Lower lobe of right lung (tissue), 2 donors: ENCODE measurements around the gene ZMIZ1. TPM values are rescaled to one million over a fixed set of nuclear protein-coding genes. Genes with fewer than 3 reads are reported as not detected.
A peak's percentile ranks its signal among the peaks of the same experiment; 100 is the strongest.

ENCODE experiments used
- ATAC-seq, 2 donors: fragments of 200-7000 bp; cut with Tn5 transposase; one replicate each; pipeline ENCODE4 v1.9.1; 2020 to 2022; ENCODE audit warnings: mild to moderate bottlenecking in 2 of 2, moderate library complexity in 2 of 2
- DNase-seq: peaks from one replicate; pipeline ENCODE4 v3.0.0-alpha.2; 2020
- H3K27ac ChIP-seq: fragments of 200-600 bp; one replicate; pipeline ENCODE4 v1.8.0; 2022
- H3K27me3 ChIP-seq: fragments of 200-600 bp; one replicate; pipeline ENCODE4 v1.8.0; 2022; ENCODE audit warnings: low read depth
- H3K36me3 ChIP-seq: fragments of 200-600 bp; one replicate; pipeline ENCODE4 v1.8.0; 2022; ENCODE audit warnings: mild to moderate bottlenecking
- H3K4me1 ChIP-seq: fragments of 200-600 bp; one replicate; pipeline ENCODE4 v1.8.0; 2022
- H3K4me3 ChIP-seq: fragments of 200-600 bp; one replicate; pipeline ENCODE4 v1.8.0; 2022; ENCODE audit warnings: mild to moderate bottlenecking
- H3K9me3 ChIP-seq: fragments of 200-600 bp; one replicate; pipeline ENCODE4 v1.8.0; 2022
- CTCF ChIP-seq: fragments of 200-600 bp; IDR thresholded peaks from one replicate; pipeline ENCODE4 v1.8.0; 2022; ENCODE audit warnings: antibody characterized with exemption, mild to moderate bottlenecking
- intact Hi-C: fragments of 100-400 bp; cut with DNase I; formaldehyde crosslinking; loops from one replicate; pipeline ENCODE4 v1.11.0; 2022
- total RNA-seq: library from RNA; stranded (reverse); fragmentation: NEBNext Ultra II Directional; extraction: Animal tissue kit (Norgen Biotek cat#: 25700); gene quantifications from one replicate; pipeline ENCODE4 v1.2.1, GENCODE V29; 2021
- donor health status: DM: no; HTN: yes; CAD: no; lungs with severe emphysema.

ZMIZ1 gene
- total RNA-seq, 1 donor from 2014 or later: 102 TPM

GRCh38 chr10:79058899-79059841, 9.6 kb upstream of the ZMIZ1 start:
- no peaks in the 10 kb centered on the region for H3K27me3 ChIP-seq
- peak; percentile 51 for DNase-seq
- H3K4me3 ChIP-seq: no peak overlapping the region
- peak in 1 of 2 donors; percentile 71 for ATAC-seq
- H3K36me3 ChIP-seq: no peaks in the 10 kb centered on the region
- no peaks in the 10 kb centered on the region for H3K9me3 ChIP-seq
- no peak for TF ChIP-seq CTCF
- no peak overlapping the region for H3K27ac ChIP-seq
- intact Hi-C loops: no loop called here
- peaks cover 36% of the 10 kb centered on the region for H3K4me1 ChIP-seq

GRCh38 chr10:79059859-79060379, 8.8 kb upstream of the ZMIZ1 start:
- Histone ChIP-seq H3K4me3 (no peak overlapping the region), H3K36me3 (no peaks in the 10 kb centered on the region), H3K27me3 (no peaks in the 10 kb centered on the region), H3K9me3 (no peaks in the 10 kb centered on the region), H3K27ac (no peak overlapping the region), H3K4me1 (peaks cover 28% of the 10 kb centered on the region)
- DNase-seq (peak; percentile 43), ATAC-seq (peak in 1 of 2 donors; percentile 35)
- no peak for TF ChIP-seq CTCF
- intact Hi-C loops: no loop called here

GRCh38 chr10:79060641-79061255, 8.0 kb upstream of the ZMIZ1 start:
- Histone ChIP-seq H3K4me1 (peaks cover 27% of the 10 kb centered on the region), H3K9me3 (no peaks in the 10 kb centered on the region), H3K36me3 (no peaks in the 10 kb centered on the region), H3K27me3 (no peaks in the 10 kb centered on the region), H3K4me3 (no peak overlapping the region), H3K27ac (no peak overlapping the region)
- intact Hi-C loops: no loop called here
- TF ChIP-seq CTCF: no peak
- DNase-seq (peak; percentile 43), ATAC-seq (no peak)

GRCh38 chr10:79061441-79062315, 7.1 kb upstream of the ZMIZ1 start:
- no peak for ATAC-seq
- Histone ChIP-seq H3K36me3 (no peaks in the 10 kb centered on the region), H3K4me1 (peaks cover 33% of the 10 kb centered on the region), H3K27ac (no peak overlapping the region), H3K4me3 (no peak overlapping the region), H3K27me3 (no peaks in the 10 kb centered on the region), H3K9me3 (no peaks in the 10 kb centered on the region)
- TF ChIP-seq CTCF: no peak
- intact Hi-C loops: no loop called here
- peak; percentile 28 for DNase-seq

GRCh38 chr10:79063071-79063491, 5.7 kb upstream of the ZMIZ1 start:
- intact Hi-C loops: no loop called here
- Histone ChIP-seq H3K4me3 (no peak overlapping the region), H3K9me3 (no peaks in the 10 kb centered on the region), H3K36me3 (no peaks in the 10 kb centered on the region), H3K4me1 (peaks cover 39% of the 10 kb centered on the region), H3K27ac (no peak overlapping the region), H3K27me3 (no peaks in the 10 kb centered on the region)
- ATAC-seq: no peak
- TF ChIP-seq CTCF: no peak
- DNase-seq: peak; percentile 25
